GM19455 (cell line): ENCODE data around the gene TOX3.

ENCODE experiments used
- ATAC-seq: cut with Tn5 transposase; IDR thresholded peaks from one replicate; pipeline ENCODE4 v1.9.1; 2021; ENCODE audit not compliant: unreplicated experiment

Gene TOX3

DNA sequence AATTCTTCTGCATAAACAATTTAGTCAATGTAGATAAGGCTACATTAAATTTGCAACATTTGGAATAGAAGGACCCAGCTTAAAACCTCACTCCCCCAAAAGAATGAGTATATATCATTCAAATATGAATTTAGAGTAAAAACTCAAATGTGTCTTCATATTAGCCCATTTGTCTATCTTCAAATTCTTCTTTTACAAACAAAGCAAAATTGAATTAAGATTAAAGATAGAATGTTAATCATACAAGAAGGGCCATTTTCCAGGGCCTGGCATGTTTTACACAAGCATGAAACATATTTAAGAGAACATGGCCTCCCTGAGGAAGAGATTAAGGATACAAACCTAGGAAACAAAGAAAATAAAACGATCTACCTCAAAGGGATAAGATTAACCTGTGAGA is 8.4 kb downstream of the TOX3 start:
- ATAC-seq: no peak

DNA sequence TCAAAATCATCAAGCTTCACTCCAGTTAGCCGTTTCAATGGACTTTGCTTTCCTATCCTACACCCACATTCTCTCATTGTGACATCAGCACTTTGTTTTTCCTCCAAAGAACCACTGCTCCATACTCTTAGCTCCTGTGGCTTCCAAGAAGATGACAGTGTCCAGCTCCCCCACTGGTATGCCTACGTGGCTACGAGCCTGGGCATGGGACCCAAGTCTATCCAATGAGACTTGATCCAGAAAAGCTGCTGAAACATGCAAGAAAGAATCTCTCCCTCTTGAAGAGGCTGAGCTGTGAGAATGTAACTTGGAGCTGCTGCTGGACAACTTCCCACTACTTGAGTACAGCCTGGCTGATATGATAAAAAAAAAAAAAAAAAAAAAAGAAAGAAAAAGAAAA is 9.4 kb downstream of the TOX3 start:
- ATAC-seq: no peak

DNA sequence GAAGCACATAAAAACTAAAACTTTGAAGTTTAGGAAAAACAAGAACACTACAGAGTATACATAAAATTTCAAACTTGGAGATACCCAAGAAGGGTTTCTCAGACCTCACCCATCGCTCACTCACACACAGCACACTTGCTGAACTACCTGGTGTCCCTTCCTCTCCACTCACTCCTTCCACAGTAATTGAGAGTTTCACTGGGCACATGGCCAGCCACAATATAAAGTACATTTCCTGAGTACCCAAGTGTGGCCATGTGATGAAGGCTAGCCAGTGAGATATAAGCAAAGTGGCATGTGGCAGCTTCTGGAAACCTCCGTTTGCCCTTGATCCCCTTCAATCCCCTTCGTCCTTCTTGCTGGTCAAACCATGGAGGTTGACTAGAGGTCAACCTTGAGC is 11.9 kb downstream of the TOX3 start:
- no peak for ATAC-seq

- no peak for ATAC-seq
Measured at GRCh38 chr16:52533296-52533695, 13.6 kb downstream of the TOX3 start.

DNA sequence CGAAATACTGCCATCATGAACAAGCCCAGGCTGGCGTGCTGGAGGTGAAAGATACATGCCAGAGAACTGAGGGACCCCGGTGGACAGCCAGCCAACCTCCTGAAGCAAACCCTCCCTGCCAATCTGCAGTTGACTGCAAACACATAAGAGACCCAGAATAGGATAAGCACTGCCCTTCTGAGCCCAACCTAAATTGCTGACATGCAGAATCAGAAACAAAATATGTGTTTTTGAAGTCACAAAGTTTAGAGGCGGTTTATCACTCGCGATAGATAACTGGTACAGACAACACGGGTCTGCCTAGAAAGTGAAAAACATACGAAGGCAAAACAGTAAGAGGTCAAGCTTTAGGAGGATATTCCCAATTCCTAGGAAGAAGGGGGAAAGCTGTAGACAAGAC is 14.6 kb downstream of the TOX3 start:
- ATAC-seq: no peak

- ATAC-seq: no peak
Measured at GRCh38 chr16:52529226-52529625, 17.7 kb downstream of the TOX3 start.

- ATAC-seq: no peak
Measured at GRCh38 chr16:52528393-52529065, 18.4 kb downstream of the TOX3 start.

- no peak for ATAC-seq
Measured at GRCh38 chr16:52526830-52527229, 20.1 kb downstream of the TOX3 start.

GRCh38 chr16:52526116-52526828 is 20.7 kb downstream of the TOX3 start:
- no peak for ATAC-seq

- no peak for ATAC-seq
Measured at GRCh38 chr16:52521570-52521969, 25.4 kb downstream of the TOX3 start.

DNA sequence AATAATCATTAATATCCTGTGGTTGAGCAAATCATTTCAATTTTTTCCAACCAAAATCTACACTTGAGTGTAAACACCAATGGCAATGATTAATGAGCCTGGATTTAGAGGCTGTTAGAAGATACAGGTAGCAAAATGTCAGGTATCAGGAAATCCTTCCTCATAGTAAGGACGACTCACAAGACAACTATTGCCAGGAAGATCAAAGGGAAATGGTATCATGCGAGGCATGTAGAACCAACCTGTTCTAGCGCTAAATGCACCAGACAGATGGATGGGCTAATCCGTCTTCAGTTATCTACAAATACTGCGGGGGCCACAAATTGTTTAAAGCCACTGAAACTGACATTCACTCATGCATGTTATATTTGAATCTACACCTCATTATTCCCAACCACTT is 28.1 kb downstream of the TOX3 start:
- no peak for ATAC-seq

- ATAC-seq: no peak
Measured at GRCh38 chr16:52515068-52515671, 31.8 kb downstream of the TOX3 start.

- no peak for ATAC-seq
Measured at GRCh38 chr16:52512297-52512987, 34.5 kb downstream of the TOX3 start.

- ATAC-seq: no peak
Measured at GRCh38 chr16:52501746-52502145, 45.2 kb downstream of the TOX3 start.

GRCh38 chr16:52500963-52501362 is 46.0 kb downstream of the TOX3 start:
- no peak for ATAC-seq

DNA sequence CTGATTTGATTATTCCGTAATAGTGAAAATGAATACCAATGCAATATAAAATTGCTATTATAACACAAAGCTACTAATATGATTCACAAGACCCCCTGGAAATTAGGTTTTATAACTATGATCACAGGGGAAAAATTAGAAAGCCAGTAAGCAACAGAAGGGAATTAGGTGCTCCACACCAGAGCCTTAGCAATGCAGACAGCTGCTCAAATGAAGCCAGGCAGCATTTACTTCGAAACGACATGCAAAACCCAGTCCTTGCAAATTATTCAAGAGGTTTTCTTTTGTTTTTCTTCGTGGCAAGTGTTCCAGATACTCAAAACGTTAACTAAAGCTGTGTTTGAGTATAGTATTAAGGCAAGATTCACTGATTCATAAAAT is 47.9 kb downstream of the TOX3 start:
- ATAC-seq: no peak

- ATAC-seq: no peak
Measured at GRCh38 chr16:52498328-52499059, 48.4 kb downstream of the TOX3 start.

GRCh38 chr16:52497067-52497816 is 49.7 kb downstream of the TOX3 start:
- no peak for ATAC-seq

DNA sequence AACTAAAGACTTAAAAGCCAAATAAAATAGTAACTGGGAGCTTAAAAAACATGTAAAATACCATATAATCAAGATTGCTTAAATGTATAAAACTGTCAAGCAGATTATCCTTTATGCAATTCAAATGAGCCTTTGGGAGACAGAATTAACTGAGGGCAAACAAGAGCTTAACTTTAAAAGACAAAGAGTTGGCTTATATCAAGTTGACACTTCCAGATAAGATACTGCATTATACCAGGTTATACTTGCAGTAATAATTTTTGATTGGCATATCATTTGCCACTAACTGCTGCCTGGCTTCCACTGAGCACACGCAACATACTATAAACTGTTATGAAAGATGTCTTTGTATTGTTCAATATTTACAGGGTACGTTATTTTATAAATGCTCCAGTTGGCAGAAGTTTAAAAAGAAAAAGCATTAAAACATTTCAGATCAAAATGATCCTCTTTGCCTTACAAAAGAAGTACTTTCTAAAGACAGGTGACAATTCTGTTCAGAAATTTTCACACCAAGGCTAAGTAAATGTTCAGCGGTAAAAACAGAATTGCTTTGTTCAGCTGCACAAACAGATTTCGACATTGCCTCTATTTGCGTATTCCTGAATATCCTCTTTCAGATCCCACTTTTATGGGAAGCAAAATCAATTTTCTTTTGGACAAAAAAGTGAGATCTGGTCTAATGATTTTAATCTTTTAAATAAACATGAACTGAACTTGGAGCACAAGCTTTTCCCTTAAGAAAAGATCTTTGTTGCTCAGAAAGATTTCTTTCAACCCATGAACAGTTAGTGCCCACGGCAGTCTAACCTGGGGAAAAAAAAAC is 50.7 kb downstream of the TOX3 start:
- ATAC-seq: no peak

- no peak for ATAC-seq
Measured at GRCh38 chr16:52494621-52495020, 52.3 kb downstream of the TOX3 start.
